ENCODE measurements around the gene NR2E1.
A peak's percentile ranks its signal among the peaks of the same experiment; 100 is the strongest.

Gene NR2E1

GRCh38 chr6:108157234-108157980, 8.4 kb upstream of the NR2E1 start:
- no peaks in the 10 kb centered on the region for H3F3A ChIP-seq (ENCODE audit: insufficient read depth, low read length)
- no peaks in the 10 kb centered on the region for H3K9me3 ChIP-seq (ENCODE audit: low read length)
- no peak for TF ChIP-seq CTCF (IDR thresholded peaks at IDR 0.05; ENCODE audit: low read length)
- H3K36me3 ChIP-seq (ENCODE audit: insufficient read depth, low read length), result no peaks in the 10 kb centered on the region
- H3K9me2 ChIP-seq (ENCODE audit: low read depth, low read length), result no peaks in the 10 kb centered on the region
- H3K27ac ChIP-seq (ENCODE audit: low read depth, low read length, poor library complexity, severe bottlenecking), result no peak overlapping the region
- H3K9ac ChIP-seq (ENCODE audit: low read length), result peak overlapping the region; percentile 48; the same call in 1 of the 2 replicates
- H4K20me1 ChIP-seq (ENCODE audit: insufficient read depth, low read length), result no peaks in the 10 kb centered on the region
- peak overlapping the region; percentile 69 for H3K4me2 ChIP-seq (ENCODE audit: low read length)
- H3K79me2 ChIP-seq (ENCODE audit: insufficient read depth, low read length), result no peaks in the 10 kb centered on the region
- peak overlapping the region; percentile 60 for H3K4me3 ChIP-seq (ENCODE audit: low read depth, low read length, poor library complexity, severe bottlenecking)
- no peak overlapping the region; the same call in 1 of the 2 replicates for H2AFZ ChIP-seq (ENCODE audit: low read length)
- H3K27me3 ChIP-seq (ENCODE audit: insufficient read depth, low read length), result 0 out of 2 replicates have a peak, but pooled peaks cover 6% of the 10 kb centered on the region
- peaks cover 14% of the 10 kb centered on the region for H3K4me1 ChIP-seq (ENCODE audit: insufficient read depth, low read length, severe bottlenecking)

- H3K27me3 ChIP-seq (ENCODE audit: insufficient read depth, low read length), result 0 out of 2 replicates have a peak, but pooled peaks cover 6% of the 10 kb centered on the region
- peak overlapping the region; percentile 48; the same call in 1 of the 2 replicates for H3K9ac ChIP-seq (ENCODE audit: low read length)
- H3F3A ChIP-seq (ENCODE audit: insufficient read depth, low read length), result no peaks in the 10 kb centered on the region
- H3K9me2 ChIP-seq (ENCODE audit: low read depth, low read length), result no peaks in the 10 kb centered on the region
- H4K20me1 ChIP-seq (ENCODE audit: insufficient read depth, low read length), result no peaks in the 10 kb centered on the region
- H3K4me1 ChIP-seq (ENCODE audit: insufficient read depth, low read length, severe bottlenecking), result peaks cover 14% of the 10 kb centered on the region
- no peak for TF ChIP-seq EZH2 (IDR thresholded peaks at IDR 0.05; ENCODE audit: borderline replicate concordance, low read length)
- TF ChIP-seq CTCF (IDR thresholded peaks at IDR 0.05; ENCODE audit: low read length), result no peak
- H3K9me3 ChIP-seq (ENCODE audit: low read length), result no peaks in the 10 kb centered on the region
- H3K4me3 ChIP-seq (ENCODE audit: low read depth, low read length, poor library complexity, severe bottlenecking), result peak overlapping the region; percentile 60
- no peaks in the 10 kb centered on the region for H3K79me2 ChIP-seq (ENCODE audit: insufficient read depth, low read length)
- H3K27ac ChIP-seq (ENCODE audit: low read depth, low read length, poor library complexity, severe bottlenecking), result no peak overlapping the region
- peak overlapping the region; percentile 69 for H3K4me2 ChIP-seq (ENCODE audit: low read length)
- H3K36me3 ChIP-seq (ENCODE audit: insufficient read depth, low read length), result no peaks in the 10 kb centered on the region
- H2AFZ ChIP-seq (ENCODE audit: low read length), result no peak overlapping the region; the same call in 1 of the 2 replicates
Measured at GRCh38 chr6:108157981-108158525, 7.8 kb upstream of the NR2E1 start.

GRCh38 chr6:108159981-108160380, 5.8 kb upstream of the NR2E1 start:
- H2AFZ ChIP-seq (ENCODE audit: low read length), result no peak overlapping the region
- H3K9me2 ChIP-seq (ENCODE audit: low read depth, low read length), result no peaks in the 10 kb centered on the region
- no peaks in the 10 kb centered on the region for H3F3A ChIP-seq (ENCODE audit: insufficient read depth, low read length)
- H3K9ac ChIP-seq (ENCODE audit: low read length), result no peak overlapping the region
- TF ChIP-seq EZH2 (IDR thresholded peaks at IDR 0.05; ENCODE audit: borderline replicate concordance, low read length) (no peak), CTCF (IDR thresholded peaks at IDR 0.05; ENCODE audit: low read length) (no peak)
- H3K27ac ChIP-seq (ENCODE audit: low read depth, low read length, poor library complexity, severe bottlenecking), result no peak overlapping the region
- no peak overlapping the region for H3K4me2 ChIP-seq (ENCODE audit: low read length)
- no peaks in the 10 kb centered on the region for H3K36me3 ChIP-seq (ENCODE audit: insufficient read depth, low read length)
- no peaks in the 10 kb centered on the region for H3K79me2 ChIP-seq (ENCODE audit: insufficient read depth, low read length)
- no peak overlapping the region for H3K4me3 ChIP-seq (ENCODE audit: low read depth, low read length, poor library complexity, severe bottlenecking)
- H3K27me3 ChIP-seq (ENCODE audit: insufficient read depth, low read length), result 0 out of 2 replicates have a peak, but pooled peaks cover 6% of the 10 kb centered on the region
- H3K4me1 ChIP-seq (ENCODE audit: insufficient read depth, low read length, severe bottlenecking), result peaks cover 14% of the 10 kb centered on the region
- H3K9me3 ChIP-seq (ENCODE audit: low read length), result no peaks in the 10 kb centered on the region
- no peaks in the 10 kb centered on the region for H4K20me1 ChIP-seq (ENCODE audit: insufficient read depth, low read length)

Data from OCI-LY1 (cell line).